HPDE6-E6E7 (cell line): Measurements from ENCODE around the gene BTAF1.

Source experiments
- DNase-seq: peaks from one replicate; pipeline ENCODE4 v3.0.0; 2011; ENCODE audit warnings: missing footprints; ENCODE audit errors: extremely low spot score

Gene BTAF1

DNA sequence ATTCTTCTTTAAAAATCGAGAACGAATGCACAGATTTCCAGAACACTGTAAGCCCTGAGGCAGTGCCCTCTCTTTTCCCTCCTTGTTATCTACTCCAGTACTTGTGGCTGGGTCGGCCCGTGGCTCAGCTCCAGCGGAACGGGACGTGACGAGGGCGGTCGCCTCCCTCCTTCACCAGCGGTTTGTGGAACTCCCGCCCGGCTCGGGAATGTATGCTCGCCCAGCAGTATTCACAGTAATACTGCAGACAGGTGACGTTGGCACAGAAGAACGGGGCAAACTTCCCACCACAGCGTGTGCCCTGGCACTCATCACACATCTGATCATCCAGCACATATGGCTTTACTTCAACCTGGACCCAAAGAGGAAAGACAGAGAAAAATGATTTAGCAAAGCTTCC, 128.5 kb downstream of the BTAF1 start:
- DNase-seq = no peak

DNA sequence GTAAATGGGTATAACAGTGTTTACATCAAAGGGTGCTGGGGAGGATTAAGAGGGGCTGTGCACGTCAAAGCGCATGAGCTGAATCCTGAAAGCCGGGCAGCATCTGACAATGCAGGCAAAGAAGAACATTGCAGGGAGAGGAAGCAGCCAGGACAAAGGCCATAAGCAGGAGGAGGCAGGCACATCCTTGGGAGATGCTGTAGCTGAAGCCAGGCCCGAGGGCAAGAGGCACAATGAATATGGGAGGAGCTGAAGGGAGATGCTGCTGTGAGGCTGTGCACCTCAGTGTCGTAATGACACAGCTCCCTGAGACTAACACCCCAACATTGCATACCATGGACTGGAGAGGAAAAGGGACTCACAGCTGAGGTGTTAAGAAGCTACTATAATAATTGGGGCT, 129.2 kb downstream of the BTAF1 start:
- DNase-seq = no peak

DNA sequence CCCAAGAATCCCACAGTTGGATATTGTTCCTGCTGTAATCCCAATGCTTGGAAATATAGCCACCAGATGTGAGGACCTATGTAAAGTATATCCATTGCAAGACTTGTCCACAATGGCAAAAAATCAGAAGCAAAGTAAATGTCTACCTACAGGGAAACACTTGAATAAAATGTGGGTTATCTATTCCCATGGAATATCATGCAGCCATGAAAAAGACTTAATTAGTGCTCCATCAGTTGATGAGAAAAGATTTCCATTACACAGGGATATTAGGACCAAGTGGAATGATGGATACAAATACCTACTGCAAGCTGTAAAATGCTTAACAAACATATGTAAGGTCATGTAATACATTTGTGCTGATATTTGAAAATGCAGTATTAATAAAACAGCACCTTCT, 131.2 kb downstream of the BTAF1 start:
- DNase-seq = no peak

DNA sequence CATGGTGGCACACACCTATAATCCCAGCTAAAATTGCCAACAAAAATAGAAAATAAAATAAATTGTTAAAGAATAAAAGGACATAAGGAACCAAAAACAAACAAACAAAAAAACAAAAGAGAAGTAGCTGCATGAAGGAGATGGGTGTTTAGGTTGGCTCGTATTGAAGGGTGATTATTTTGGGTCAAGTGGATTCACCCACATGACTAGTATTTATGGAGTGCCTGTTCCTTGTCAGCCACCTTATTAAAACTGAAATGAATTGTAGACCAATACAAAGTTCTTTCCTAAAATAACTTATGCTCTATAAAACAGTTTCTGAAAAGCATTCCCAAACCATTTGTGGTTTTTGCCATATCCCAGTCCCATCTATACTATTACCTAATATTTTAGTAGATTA, 138.7 kb downstream of the BTAF1 start:
- DNase-seq = no peak

DNA sequence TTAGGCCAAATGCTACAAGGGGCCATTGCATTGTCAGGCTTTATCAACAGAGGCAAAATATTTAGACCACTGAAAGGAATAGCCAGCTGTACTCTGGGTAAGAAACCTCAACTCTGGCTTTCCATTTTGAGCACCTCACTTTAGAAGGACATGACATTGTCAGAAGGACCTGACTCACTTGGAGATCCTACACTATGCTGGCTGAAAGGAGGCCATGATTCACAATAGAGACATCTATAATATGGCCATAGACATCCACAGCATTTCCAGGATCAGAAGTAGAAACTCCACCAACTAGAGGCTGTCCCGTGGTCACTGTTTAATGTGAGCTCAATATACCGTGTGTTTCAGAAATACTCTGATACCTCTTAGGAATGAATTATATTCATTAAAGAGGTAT, 140.9 kb downstream of the BTAF1 start:
- DNase-seq = no peak

DNA sequence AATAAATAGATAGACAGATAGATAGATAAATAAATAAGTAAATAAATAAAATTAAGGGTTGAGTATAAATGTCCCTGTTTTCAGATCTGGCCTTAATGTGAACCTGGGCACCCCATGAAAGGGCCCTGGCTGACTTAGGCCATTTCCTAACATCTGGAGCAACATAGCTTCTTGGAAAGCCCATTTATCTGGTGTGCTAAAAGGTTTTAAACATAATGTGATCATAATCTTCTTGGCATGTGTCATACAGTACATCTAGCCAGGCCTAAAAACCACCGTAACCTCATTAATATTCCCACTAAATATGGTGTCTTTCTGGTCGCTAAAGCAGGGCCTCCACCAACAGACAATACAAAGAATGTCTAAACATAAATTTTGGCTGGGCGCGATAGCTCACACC, 142.8 kb downstream of the BTAF1 start:
- no peak for DNase-seq

DNA sequence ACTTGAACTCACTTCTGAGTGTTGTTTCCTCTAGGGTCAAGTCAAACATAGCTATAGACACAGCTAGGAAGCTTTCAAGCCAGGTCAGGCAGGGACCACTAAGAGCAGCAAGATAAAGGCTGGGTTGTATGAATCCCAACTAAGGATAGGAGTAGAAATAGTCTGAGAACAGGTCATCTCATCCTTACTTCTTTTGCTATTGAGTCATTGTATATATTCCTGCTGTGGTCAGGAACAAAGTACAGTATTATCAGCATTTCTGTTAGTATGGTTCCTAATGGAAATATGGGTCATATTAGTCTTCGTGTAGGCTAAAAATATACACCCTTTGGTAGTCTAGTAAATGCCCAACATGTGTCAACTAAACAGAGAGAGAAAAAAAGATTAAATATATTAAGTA, 145.3 kb downstream of the BTAF1 start:
- DNase-seq = no peak

DNA sequence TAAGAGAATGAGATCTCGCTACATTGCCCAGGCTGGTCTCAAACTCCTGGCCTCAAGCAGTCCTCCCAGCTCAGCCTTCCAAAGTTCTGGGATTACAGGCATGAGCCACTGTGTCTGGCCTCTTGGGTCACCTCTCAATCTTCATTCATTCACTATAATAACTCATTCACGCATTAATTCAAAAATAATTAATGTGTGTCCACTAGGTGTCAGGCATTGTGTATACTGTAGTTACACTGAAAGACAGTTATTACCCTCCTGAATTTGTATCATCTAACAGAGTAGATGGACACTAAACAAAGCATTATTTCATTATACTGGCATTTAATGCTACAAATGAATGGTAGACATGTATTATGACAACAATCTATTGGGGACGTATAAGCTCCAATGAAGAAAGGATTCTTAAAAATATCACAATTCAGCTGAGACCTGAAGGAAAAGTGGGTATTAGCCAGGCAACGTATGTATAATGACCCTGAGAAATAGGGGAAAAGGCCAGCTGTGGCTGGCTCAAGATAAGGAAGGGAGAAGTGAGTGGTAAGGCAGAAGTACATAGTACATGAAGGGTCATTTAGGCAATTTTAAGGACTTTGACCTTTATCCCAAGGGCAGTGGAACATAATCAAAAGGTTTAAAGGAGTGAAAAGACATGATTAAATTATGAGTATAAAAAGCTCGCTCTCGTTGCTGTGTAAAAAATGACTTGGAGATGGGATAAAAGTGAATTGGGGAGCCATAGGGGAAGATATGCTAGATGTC, 150.7 kb downstream of the BTAF1 start:
- DNase-seq = peak; percentile 31

DNA sequence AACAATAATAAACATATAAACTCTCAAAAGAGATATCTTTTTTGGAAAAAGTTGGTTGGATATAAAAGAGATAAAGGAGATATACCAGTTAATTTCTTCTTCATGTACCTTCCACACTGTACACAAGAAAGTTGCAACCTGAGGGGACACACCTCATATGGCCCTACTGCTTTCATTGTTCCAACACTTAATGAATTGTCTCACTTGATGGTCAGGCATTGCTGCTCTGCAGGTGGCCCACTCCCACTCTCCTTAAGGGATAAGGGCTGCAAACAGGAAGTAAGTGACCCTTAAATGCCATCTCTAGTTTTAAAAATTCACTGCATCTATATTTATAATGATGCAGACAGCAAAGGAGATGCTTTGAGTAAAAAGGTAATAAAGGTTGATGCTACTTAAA, 152.3 kb downstream of the BTAF1 start:
- DNase-seq = no peak

DNA sequence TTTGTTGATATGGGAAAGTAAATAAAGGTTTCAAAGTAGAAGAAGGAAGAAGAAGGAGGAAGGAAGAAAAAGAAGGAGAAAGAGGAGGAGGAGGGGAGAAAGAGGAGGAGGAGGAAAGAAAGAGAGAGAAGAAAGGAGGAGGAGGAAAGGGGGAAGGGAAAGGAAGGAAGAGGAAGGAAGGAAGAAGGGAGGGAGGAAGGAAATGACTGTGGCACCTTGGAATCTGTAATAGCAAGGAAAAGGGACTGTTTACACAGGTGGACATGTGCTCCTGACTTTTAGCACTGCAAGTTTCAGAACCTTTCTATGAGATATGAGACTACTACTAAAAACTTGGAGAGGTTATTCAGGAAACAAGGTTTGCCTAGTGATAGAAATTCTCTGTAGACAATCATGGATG, 153.2 kb downstream of the BTAF1 start:
- DNase-seq = no peak

DNA sequence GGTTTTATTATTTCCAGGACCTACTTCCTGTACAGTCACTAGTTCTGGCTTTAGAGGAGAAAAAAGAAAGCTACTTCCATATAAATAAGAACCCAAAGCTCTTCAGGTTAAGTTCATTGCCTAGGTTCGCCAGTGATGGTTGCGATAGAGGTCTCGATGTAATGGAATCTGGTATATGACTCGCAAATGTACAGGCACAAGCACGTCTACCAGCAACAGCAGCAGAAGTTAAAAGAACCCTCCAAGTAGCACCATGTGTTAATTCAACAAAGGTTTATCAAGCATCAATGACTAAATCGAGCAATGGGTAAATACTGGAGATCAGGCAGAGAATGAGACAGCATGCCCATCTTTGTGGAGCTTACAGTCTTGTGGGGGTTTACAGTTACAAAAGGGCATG, 155.4 kb downstream of the BTAF1 start:
- DNase-seq = no peak
